Measurements from ENCODE around the gene EMC9. TPM values are rescaled to one million over a fixed set of nuclear protein-coding genes. Genes with fewer than 3 reads are reported as not detected.

The EMC9 gene
- total and polyA plus RNA-seq, 10 of the 15 experiments (the other 5 are each of a cell fraction or from before 2014, with no cell fraction given): 15.3 to 60.5 (median 30.3) TPM

DNA sequence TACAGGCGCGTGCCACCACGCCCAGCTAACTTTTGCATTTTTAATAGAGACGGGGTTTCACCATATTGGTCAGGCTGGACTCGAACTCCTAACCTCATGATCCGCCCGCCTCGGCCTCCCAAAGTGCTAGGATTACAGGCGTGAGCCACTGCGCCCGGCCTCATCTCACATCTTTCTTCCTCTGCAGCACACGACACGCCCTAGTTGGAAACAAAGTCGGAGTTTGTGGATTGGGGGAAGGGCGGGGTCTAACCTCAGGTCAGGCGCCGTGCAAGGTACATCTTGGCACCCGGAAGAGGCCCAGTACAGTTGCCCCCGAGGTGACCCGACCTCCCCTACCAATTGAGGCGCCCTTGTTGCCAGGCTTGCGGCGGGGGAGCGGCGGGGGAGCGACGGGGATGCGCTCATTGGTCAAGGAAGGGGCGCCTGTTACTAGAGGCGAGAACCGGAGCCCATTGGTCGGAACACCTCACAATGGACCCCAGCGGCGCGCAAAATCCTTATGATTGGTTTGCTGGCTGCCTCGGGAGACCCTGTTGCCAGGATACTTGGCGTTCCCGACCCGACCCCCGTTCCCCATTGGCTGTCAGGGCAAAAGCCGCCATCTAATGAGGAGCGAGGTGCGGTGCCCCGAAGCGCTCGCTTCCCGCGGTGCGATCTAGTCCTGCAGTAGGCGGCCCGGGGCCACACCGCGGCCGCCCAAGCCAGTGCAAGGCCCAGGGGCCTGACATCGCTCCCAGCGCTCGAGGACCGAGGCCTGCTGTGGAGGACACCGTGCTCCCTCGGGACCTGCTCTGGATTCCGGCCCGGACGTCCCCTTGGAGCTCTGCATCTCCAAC, 30.2 kb upstream of the EMC9 start, which contains the start of gene REC8:
TSS of gene REC8 (plus strand) at position 659 of the 839 bp plus-strand sequence. CDS start 473 bp downstream, outside the sequence.
- in situ Hi-C loops (cut with MboI) (no loop called here), intact Hi-C loops (cut with micrococcal nuclease; ENCODE audit: unreplicated experiment) (loop anchor here (2.0 kb wide), 1 partner anchor 57 kb away; the partner anchor contains the start of genes DCAF11 and NRL)
- peak; percentile 81 for FAIRE-seq
- TF ChIP-seq HDAC6 (IDR thresholded peaks at IDR 0.05; ENCODE audit: unreplicated experiment) (no peak), ZNF274 (IDR thresholded peaks at IDR 0.05; ENCODE audit: insufficient read depth, insufficient read length) (no peak), HCFC1 (IDR thresholded peaks at IDR 0.05; ENCODE audit: low read length) (no peak), TARDBP (IDR thresholded peaks at IDR 0.05; ENCODE audit: borderline replicate concordance) (no peak; the same call in 1 of the 2 replicates), BMI1 (IDR thresholded peaks at IDR 0.05; ENCODE audit: borderline replicate concordance) (peak; percentile 32; the same call in 1 of the 2 replicates), RB1 (IDR thresholded peaks at IDR 0.05; ENCODE audit: borderline replicate concordance) (no peak), POLR2AphosphoS2 (IDR thresholded peaks at IDR 0.05; ENCODE audit: low read depth, low read length) (peak; percentile 24; the same call in 1 of the 2 replicates), CHD4 (IDR thresholded peaks at IDR 0.05) (no peak), ZNF384 (IDR thresholded peaks at IDR 0.05; ENCODE audit: borderline replicate concordance, low read depth, low read length) (no peak), SIN3A (IDR thresholded peaks at IDR 0.05; ENCODE audit: low read depth, low read length) (0 out of 2 replicates have a peak, but pooled peaks have one; percentile 50), MYC (IDR thresholded peaks at IDR 0.05; ENCODE audit: insufficient read depth, insufficient read length, insufficient replicate concordance, low read length, severe bottlenecking) (no peak), RAD21 (IDR thresholded peaks at IDR 0.05; ENCODE audit: insufficient read depth, low read depth, low read length) (no peak), SMAD5 (IDR thresholded peaks at IDR 0.05; ENCODE audit: low read depth) (peak; percentile 24), MXI1 (IDR thresholded peaks at IDR 0.05; ENCODE audit: low read depth, low read length) (peak; percentile 52; the same call in 1 of the 2 replicates), NR2F1 (conservative IDR thresholded peaks at IDR 0.05) (peak; percentile 88), MTA2 (IDR thresholded peaks at IDR 0.05; ENCODE audit: low read depth) (no peak), ZNF24 (IDR thresholded peaks at IDR 0.05) (no peak), IRF4 (IDR thresholded peaks at IDR 0.05; ENCODE audit: low read depth, low read length) (no peak), SUZ12 (IDR thresholded peaks at IDR 0.05; ENCODE audit: unreplicated experiment) (no peak), NR2C1 (IDR thresholded peaks at IDR 0.05) (no peak), SPI1 (IDR thresholded peaks at IDR 0.05; ENCODE audit: borderline replicate concordance, insufficient read depth, low read depth, low read length) (no peak), MEF2B (IDR thresholded peaks at IDR 0.05; ENCODE audit: partially characterized antibody, poor library complexity, severe bottlenecking) (peak; percentile 38)
- TF ChIP-seq, protein P1, sequence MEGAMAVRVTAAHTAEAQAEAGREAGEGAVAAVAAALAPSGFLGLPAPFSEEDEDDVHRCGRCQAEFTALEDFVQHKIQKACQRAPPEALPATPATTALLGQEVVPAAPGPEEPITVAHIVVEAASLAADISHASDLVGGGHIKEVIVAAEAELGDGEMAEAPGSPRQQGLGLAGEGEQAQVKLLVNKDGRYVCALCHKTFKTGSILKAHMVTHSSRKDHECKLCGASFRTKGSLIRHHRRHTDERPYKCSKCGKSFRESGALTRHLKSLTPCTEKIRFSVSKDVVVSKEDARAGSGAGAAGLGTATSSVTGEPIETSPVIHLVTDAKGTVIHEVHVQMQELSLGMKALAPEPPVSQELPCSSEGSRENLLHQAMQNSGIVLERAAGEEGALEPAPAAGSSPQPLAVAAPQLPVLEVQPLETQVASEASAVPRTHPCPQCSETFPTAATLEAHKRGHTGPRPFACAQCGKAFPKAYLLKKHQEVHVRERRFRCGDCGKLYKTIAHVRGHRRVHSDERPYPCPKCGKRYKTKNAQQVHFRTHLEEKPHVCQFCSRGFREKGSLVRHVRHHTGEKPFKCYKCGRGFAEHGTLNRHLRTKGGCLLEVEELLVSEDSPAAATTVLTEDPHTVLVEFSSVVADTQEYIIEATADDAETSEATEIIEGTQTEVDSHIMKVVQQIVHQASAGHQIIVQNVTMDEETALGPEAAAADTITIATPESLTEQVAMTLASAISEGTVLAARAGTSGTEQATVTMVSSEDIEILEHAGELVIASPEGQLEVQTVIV (IDR thresholded peaks at IDR 0.05; ENCODE audit: borderline replicate concordance, partially characterized antibody): no peak

More for the DNA sequence above, 30.2 kb upstream of the EMC9 start, which contains the start of gene REC8:
- RAD21 ChIA-PET (ENCODE audit: unreplicated experiment): interaction anchor here (1.0 to 1.1 kb wide), 2 partner anchors 10 kb away, joined by 4 to 5 read pairs; partner anchors contain the start of gene IRF9
- Histone ChIP-seq H2AFZ (ENCODE audit: control insufficient read depth, low read depth, low read length) (no peak within 1 kb of the TSS; the same call in 1 of the 2 replicates), H3K36me3 (ENCODE audit: control insufficient read depth in 2 of 2, insufficient read depth in 2 of 2, low read length in 1 of 2) (peaks cover 1 to 14% of the 10 kb centered on the region in 2 experiments), H3K27me3 (replicated peaks in 1 of 2; ENCODE audit: control insufficient read depth in 2 of 2, insufficient read depth in 2 of 2, low read length in 1 of 2) (no peaks in the 10 kb centered on the region), H3K4me2 (ENCODE audit: control insufficient read depth, insufficient read depth) (peak within 1 kb of the TSS; percentile 72), H3K79me2 (ENCODE audit: control insufficient read depth, insufficient read depth, low read length) (peaks cover 6% of the 10 kb centered on the region), H4K20me1 (ENCODE audit: control insufficient read depth, insufficient read depth) (no peaks in the 10 kb centered on the region), H3K9ac (ENCODE audit: control insufficient read depth, insufficient read depth, low read length) (peak within 1 kb of the TSS; percentile 69), H3K27ac (ENCODE audit: control insufficient read depth, insufficient read depth) (peak within 1 kb of the TSS; percentile 68), H3K9me3 (replicated peaks; ENCODE audit: control insufficient read depth, insufficient read depth, low read length) (no peaks in the 10 kb centered on the region), H3K4me1 (ENCODE audit: control insufficient read depth, insufficient read depth, low read length) (no peaks in the 10 kb centered on the region), H3K4me3 (peak within 1 kb of the TSS; percentile 62)
- SMC1A ChIA-PET (ENCODE audit: uncharacterized antibody, unreplicated experiment): interaction anchor here (0.6 to 1.6 kb wide), 4 partner anchors 10 to 76 kb away, joined by 3 to 9 read pairs (median 3); partner anchors contain the start of genes IRF9, PSME2 and RNF31
- POLR2A ChIA-PET: interaction anchor here (0.7 to 2.8 kb wide), 10 partner anchors 9 to 80 kb away, joined by 3 to 11 read pairs (median 7); partner anchors contain the start of genes CHMP4A, IPO4, IRF9 and PSME2
- WGBS (ENCODE audit: insufficient coverage, insufficient replicate concordance, low lambda C conversion rate, missing lambda C conversion rate): 15% methylated on average over 59 of the region's 63 CpGs
- ATAC-seq (peak; percentile 90), DNase-seq (ENCODE audit: low read depth, low spot score) (peak; percentile 82)
- BruUV-seq (replicated peaks): no TSS peak
- CTCF ChIA-PET: interaction anchor here (1.1 to 2.2 kb wide), 6 partner anchors 10 to 162 kb away, joined by 3 to 18 read pairs (median 3); partner anchors contain the start of genes DHRS1, IPO4, IRF9 and MDP1
